Keratinocyte (primary cell): Measurements from ENCODE around the gene ALS2. TPM values are rescaled to one million over a fixed set of nuclear protein-coding genes. Genes with fewer than 3 reads are reported as not detected.

Source experiments
- DNase-seq: peaks from one replicate; pipeline ENCODE4 v3.0.0-alpha.2; 2011; ENCODE audit warnings: low read depth, missing footprints, low spot score
- FAIRE-seq: peaks from 2 replicates; lab custom pipeline; 2011; peaks lifted over from hg19 to GRCh38; lab: Jason Lieb, UNC
- H2AFZ ChIP-seq: 2 replicates; pipeline ENCODE4 v1.6.0; 2012; ENCODE audit warnings: low read length, control low read depth, inconsistent platforms; ENCODE audit not compliant: control insufficient read depth
- H3K27ac ChIP-seq: 2 replicates; pipeline ENCODE4 v1.5.1; 2011; ENCODE audit warnings: low read length; ENCODE audit not compliant: control insufficient read depth, insufficient read depth
- H3K27me3 ChIP-seq: 3 replicates; pipeline ENCODE4 v1.6.0; 2011; ENCODE audit warnings: low read length; ENCODE audit not compliant: control insufficient read depth, insufficient read depth; ENCODE audit errors: extremely low read depth
- H3K36me3 ChIP-seq, 2 experiments: 2 replicates in 1 of 2; 3 replicates in 1 of 2; pipeline ENCODE4 v1.5.1; 2011; ENCODE audit warnings: low read length in 2 of 2, mild to moderate bottlenecking in 1 of 2; ENCODE audit not compliant: control insufficient read depth in 2 of 2, insufficient read depth in 2 of 2; ENCODE audit errors: extremely low read depth in 1 of 2
- H3K4me1 ChIP-seq: 3 replicates; pipeline ENCODE4 v1.5.1; 2011; ENCODE audit warnings: low read length; ENCODE audit not compliant: control insufficient read depth, insufficient read depth; ENCODE audit errors: extremely low read depth
- H3K4me2 ChIP-seq: 3 replicates; pipeline ENCODE4 v1.6.0; 2011; ENCODE audit warnings: low read depth, low read length; ENCODE audit not compliant: control insufficient read depth, insufficient read depth; ENCODE audit errors: extremely low read depth
- H3K4me3 ChIP-seq, 3 experiments: fragments of 200-600 bp in 1 of 3; sonication (generic) in 1 of 3; 2 replicates in 2 of 3; 3 replicates in 1 of 3; pipeline ENCODE4 v1.5.1; 2011 to 2016; ENCODE audit warnings: low read length in 3 of 3, mild to moderate bottlenecking in 3 of 3, control low read depth in 2 of 3, inconsistent platforms in 1 of 3, low read depth in 1 of 3, mixed read lengths in 1 of 3, mixed run types in 1 of 3, moderate library complexity in 1 of 3; ENCODE audit not compliant: control insufficient read depth in 2 of 3, insufficient read depth in 2 of 3; ENCODE audit errors: extremely low read depth in 1 of 3
- H3K79me2 ChIP-seq: 2 replicates; pipeline ENCODE4 v1.6.0; 2012; ENCODE audit warnings: low read length; ENCODE audit not compliant: control insufficient read depth, insufficient read depth
- H3K9ac ChIP-seq: 3 replicates; pipeline ENCODE4 v1.6.0; 2011; ENCODE audit warnings: low read length; ENCODE audit not compliant: control insufficient read depth, insufficient read depth; ENCODE audit errors: extremely low read depth
- H3K9me1 ChIP-seq: 3 replicates; pipeline ENCODE4 v1.6.0; 2011; ENCODE audit warnings: low read length; ENCODE audit not compliant: control insufficient read depth, insufficient read depth; ENCODE audit errors: extremely low read depth
- H3K9me3 ChIP-seq: 2 replicates; pipeline ENCODE4 v1.5.1; 2012; ENCODE audit warnings: low read depth, low read length; ENCODE audit not compliant: control insufficient read depth
- H4K20me1 ChIP-seq: 3 replicates; pipeline ENCODE4 v1.6.0; 2011; ENCODE audit warnings: low read length; ENCODE audit not compliant: control insufficient read depth, insufficient read depth; ENCODE audit errors: extremely low read depth
- EZH2 ChIP-seq: IDR thresholded peaks from one replicate; pipeline ENCODE4 v1.6.1; 2012; ENCODE audit warnings: inconsistent platforms, mild to moderate bottlenecking, low read length, moderate library complexity
- dilution Hi-C: fragments of 300-500 bp; cut with MboI; formaldehyde crosslinking; loops from one replicate; pipeline ENCODE4 v1.7.0; 2020; ENCODE audit warnings: low sequenced_read_pairs; ENCODE audit not compliant: extremely low pct_ligation_motif_present
- polyA plus RNA-seq, 5 experiments: library from polyadenylated mRNA; depleted of rRNA in 3 of 5; stranded (reverse) in 3 of 5; stranded (forward) in 1 of 5; unstranded in 1 of 5; fragments of >200 nt; gene quantifications; 1 replicate in 1 of 5; 2 replicates in 3 of 5; 3 replicates in 1 of 5; pipeline versions ENCODE4 v1.2.1 to v1.2.3, GENCODE V29; 2011 to 2012; ENCODE audit warnings: missing spikeins in 2 of 5, low read depth in 1 of 5, low replicate concordance in 1 of 5
- TF ChIP-seq, protein P1 (sequence below), 3 experiments: IDR thresholded peaks in 1 of 3; conservative IDR thresholded peaks in 1 of 3; optimal IDR thresholded peaks in 1 of 3; 2 replicates in 2 of 3; 3 replicates in 1 of 3; pipeline versions ENCODE3 to v1.5.1; 2011; ENCODE audit warnings: low read length in 3 of 3, mild to moderate bottlenecking in 3 of 3, moderate library complexity in 2 of 3, control low read depth in 1 of 3, inconsistent platforms in 1 of 3; ENCODE audit not compliant: insufficient read depth in 2 of 3; ENCODE audit errors: extremely low read depth in 1 of 3

Gene ALS2
- polyA plus RNA-seq, 1 donor (not counting 4 experiments of a cell fraction or from before 2014, with no cell fraction given): 25.8 TPM

- Histone ChIP-seq H3K27ac (no peak overlapping the region), H3K9me3 (no peaks in the 10 kb centered on the region), H3K27me3 (no peaks in the 10 kb centered on the region), H3K9ac (no peak overlapping the region), H3K4me2 (no peak overlapping the region), H3K36me3 (peaks cover 15 to 16% of the 10 kb centered on the region in 2 experiments), H3K4me3 (no peak overlapping the region), H3K9me1 (no peaks in the 10 kb centered on the region), H3K4me1 (no peaks in the 10 kb centered on the region), H2AFZ (no peak overlapping the region), H4K20me1 (no peaks in the 10 kb centered on the region), H3K79me2 (no peaks in the 10 kb centered on the region)
- FAIRE-seq (no peak), DNase-seq (no peak)
- dilution Hi-C loops: no loop called here
- TF ChIP-seq, protein P1, sequence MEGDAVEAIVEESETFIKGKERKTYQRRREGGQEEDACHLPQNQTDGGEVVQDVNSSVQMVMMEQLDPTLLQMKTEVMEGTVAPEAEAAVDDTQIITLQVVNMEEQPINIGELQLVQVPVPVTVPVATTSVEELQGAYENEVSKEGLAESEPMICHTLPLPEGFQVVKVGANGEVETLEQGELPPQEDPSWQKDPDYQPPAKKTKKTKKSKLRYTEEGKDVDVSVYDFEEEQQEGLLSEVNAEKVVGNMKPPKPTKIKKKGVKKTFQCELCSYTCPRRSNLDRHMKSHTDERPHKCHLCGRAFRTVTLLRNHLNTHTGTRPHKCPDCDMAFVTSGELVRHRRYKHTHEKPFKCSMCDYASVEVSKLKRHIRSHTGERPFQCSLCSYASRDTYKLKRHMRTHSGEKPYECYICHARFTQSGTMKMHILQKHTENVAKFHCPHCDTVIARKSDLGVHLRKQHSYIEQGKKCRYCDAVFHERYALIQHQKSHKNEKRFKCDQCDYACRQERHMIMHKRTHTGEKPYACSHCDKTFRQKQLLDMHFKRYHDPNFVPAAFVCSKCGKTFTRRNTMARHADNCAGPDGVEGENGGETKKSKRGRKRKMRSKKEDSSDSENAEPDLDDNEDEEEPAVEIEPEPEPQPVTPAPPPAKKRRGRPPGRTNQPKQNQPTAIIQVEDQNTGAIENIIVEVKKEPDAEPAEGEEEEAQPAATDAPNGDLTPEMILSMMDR (optimal IDR thresholded peaks at IDR 0.05 in 1 of 3, IDR thresholded peaks at IDR 0.05 in 1 of 3, conservative IDR thresholded peaks at IDR 0.05 in 1 of 3; ENCODE audit: extremely low read depth in 1 of 3, insufficient read depth in 2 of 3, low read length in 3 of 3): no peak
- no peak for TF ChIP-seq EZH2
Observed at GRCh38 chr2:201709049-201709448, 71.7 kb downstream of the ALS2 start.

DNA sequence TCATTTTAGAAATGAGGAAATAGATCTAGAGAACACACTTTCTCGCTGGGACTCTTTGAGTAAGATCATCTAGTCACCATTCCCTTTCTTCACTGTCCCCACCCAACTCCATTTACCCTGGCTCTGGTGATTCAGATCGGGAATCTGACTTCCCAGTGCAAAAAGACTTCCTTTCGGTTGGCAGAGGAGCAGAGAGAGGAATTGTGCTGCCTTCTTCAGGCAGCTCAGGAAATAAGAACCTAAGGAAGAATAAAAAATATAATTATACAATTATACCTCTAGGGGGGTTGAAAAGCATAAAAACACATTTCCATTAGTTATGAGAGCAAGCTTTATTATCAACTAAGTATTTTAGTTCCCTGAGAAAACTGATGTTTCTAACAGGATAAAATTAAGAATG, 73.0 kb downstream of the ALS2 start:
- no peaks in the 10 kb centered on the region for H3K9me1 ChIP-seq
- H3K27ac ChIP-seq: no peak overlapping the region
- TF ChIP-seq, protein P1 (optimal IDR thresholded peaks at IDR 0.05 in 1 of 3, IDR thresholded peaks at IDR 0.05 in 1 of 3, conservative IDR thresholded peaks at IDR 0.05 in 1 of 3; ENCODE audit: extremely low read depth in 1 of 3, insufficient read depth in 2 of 3, low read length in 3 of 3): peak in 1 of 3 experiments; percentile 9
- TF ChIP-seq EZH2: no peak
- no peaks in the 10 kb centered on the region for H3K79me2 ChIP-seq
- no peaks in the 10 kb centered on the region for H3K27me3 ChIP-seq
- H3K4me2 ChIP-seq: no peak overlapping the region
- H2AFZ ChIP-seq: no peak overlapping the region
- dilution Hi-C loops: no loop called here
- H3K9me3 ChIP-seq: no peaks in the 10 kb centered on the region
- H3K4me3 ChIP-seq: no peak overlapping the region
- FAIRE-seq (no peak), DNase-seq (no peak)
- H3K4me1 ChIP-seq: no peaks in the 10 kb centered on the region
- H4K20me1 ChIP-seq: no peaks in the 10 kb centered on the region
- peaks cover 15 to 16% of the 10 kb centered on the region in 2 experiments for H3K36me3 ChIP-seq
- H3K9ac ChIP-seq: no peak overlapping the region
